ENCODE data around the gene TLE3.

- TF ChIP-seq, protein P1, sequence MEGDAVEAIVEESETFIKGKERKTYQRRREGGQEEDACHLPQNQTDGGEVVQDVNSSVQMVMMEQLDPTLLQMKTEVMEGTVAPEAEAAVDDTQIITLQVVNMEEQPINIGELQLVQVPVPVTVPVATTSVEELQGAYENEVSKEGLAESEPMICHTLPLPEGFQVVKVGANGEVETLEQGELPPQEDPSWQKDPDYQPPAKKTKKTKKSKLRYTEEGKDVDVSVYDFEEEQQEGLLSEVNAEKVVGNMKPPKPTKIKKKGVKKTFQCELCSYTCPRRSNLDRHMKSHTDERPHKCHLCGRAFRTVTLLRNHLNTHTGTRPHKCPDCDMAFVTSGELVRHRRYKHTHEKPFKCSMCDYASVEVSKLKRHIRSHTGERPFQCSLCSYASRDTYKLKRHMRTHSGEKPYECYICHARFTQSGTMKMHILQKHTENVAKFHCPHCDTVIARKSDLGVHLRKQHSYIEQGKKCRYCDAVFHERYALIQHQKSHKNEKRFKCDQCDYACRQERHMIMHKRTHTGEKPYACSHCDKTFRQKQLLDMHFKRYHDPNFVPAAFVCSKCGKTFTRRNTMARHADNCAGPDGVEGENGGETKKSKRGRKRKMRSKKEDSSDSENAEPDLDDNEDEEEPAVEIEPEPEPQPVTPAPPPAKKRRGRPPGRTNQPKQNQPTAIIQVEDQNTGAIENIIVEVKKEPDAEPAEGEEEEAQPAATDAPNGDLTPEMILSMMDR (IDR thresholded peaks at IDR 0.05) = no peak
- TF ChIP-seq POLR2A (IDR thresholded peaks at IDR 0.05) (no peak), EP300 (IDR thresholded peaks at IDR 0.05) (no peak)
These were observed 64.6 kb downstream of the TLE3 start for GRCh38 chr15:70033109-70033508.
